Upper lobe of left lung (tissue), 6 donors: Measurements from ENCODE around the gene DHRS7C. TPM values are rescaled to one million over a fixed set of nuclear protein-coding genes. Genes with fewer than 3 reads are reported as not detected.
A peak's percentile ranks its signal among the peaks of the same experiment; 100 is the strongest.

ENCODE experiments used
- ATAC-seq, 2 donors: fragments of 200-7000 bp; cut with Tn5 transposase; one replicate each; pipeline ENCODE4 v1.9.1; 2022; ENCODE audit warnings: mild to moderate bottlenecking in 2 of 2, moderate library complexity in 2 of 2; ENCODE audit not compliant: low FRiP score in 2 of 2
- DNase-seq, 2 donors: peaks; one replicate each; pipeline ENCODE4 v3.0.0-alpha.2; 2019 to 2020
- H3K27ac ChIP-seq, 4 donors: fragments of 200-600 bp; sonication (generic); one replicate each; pipeline ENCODE4 v1.5.1; 2016 to 2019
- H3K27me3 ChIP-seq, 4 donors: fragments of 200-600 bp; sonication (generic); one replicate each; pipeline ENCODE4 v1.5.1; 2017 to 2019
- H3K36me3 ChIP-seq, 4 donors: fragments of 200-600 bp; sonication (generic); one replicate each; pipeline ENCODE4 v1.5.1; 2016 to 2019
- H3K4me1 ChIP-seq, 4 donors: fragments of 200-600 bp; sonication (generic); one replicate each; pipeline ENCODE4 v1.5.1; 2018 to 2019
- H3K4me3 ChIP-seq, 4 donors: fragments of 200-600 bp; sonication (generic); one replicate each; pipeline ENCODE4 v1.5.1; 2017 to 2019; ENCODE audit warnings: mild to moderate bottlenecking in 2 of 4, moderate library complexity in 1 of 4
- H3K9me3 ChIP-seq, 4 donors: fragments of 200-600 bp; sonication (generic); one replicate each; pipeline ENCODE4 v1.5.1; 2018 to 2019
- EP300 ChIP-seq, 4 donors: sonication (generic); formaldehyde crosslinking; IDR thresholded peaks; one replicate each; pipeline ENCODE4 v1.5.1; 2017; ENCODE audit warnings: antibody characterized with exemption in 4 of 4, control low read depth in 2 of 4
- POLR2A ChIP-seq, 4 donors: fragments of 450-650 bp; IDR thresholded peaks; one replicate each; pipeline ENCODE4 v1.5.1; 2016 to 2017; ENCODE audit warnings: antibody characterized with exemption in 4 of 4, mild to moderate bottlenecking in 2 of 4
- POLR2AphosphoS5 ChIP-seq, 2 donors: sonication (generic); formaldehyde crosslinking; IDR thresholded peaks; one replicate each; pipeline ENCODE4 v1.5.1; 2017; ENCODE audit warnings: antibody characterized with exemption in 2 of 2
- WGBS, 2 donors: methylation state at CpG; one replicate each; pipeline ENCODE4 v1.1.5; 2017 to 2018; 5-methylcytosine and 5-hydroxymethylcytosine counted together
- total RNA-seq, 6 donors: library from RNA; depleted of rRNA in 4 of 6; stranded (reverse); fragments of >200 nt in 4 of 6; gene quantifications; one replicate each; pipeline versions ENCODE4 v1.1.0 to v1.2.1, GENCODE V29; 2016 to 2021
- TF ChIP-seq, protein P1 (sequence below), 6 experiments: fragments of 450-650 bp in 4 of 6; fragments of 200-600 bp in 2 of 6; sonication (generic) in 2 of 6; IDR thresholded peaks; one replicate each; pipeline ENCODE4 v1.5.1; 2016 to 2019; ENCODE audit warnings: antibody characterized with exemption in 6 of 6
- donor health status: DM: no; HTN: no; CAD: no; lungs with moderate emphysema.
- donor health status: DM: no; HTN: yes; CAD: no; lungs with severe emphysema.

Gene DHRS7C
- total RNA-seq, 6 donors from 2014 or later: not detected

DNA sequence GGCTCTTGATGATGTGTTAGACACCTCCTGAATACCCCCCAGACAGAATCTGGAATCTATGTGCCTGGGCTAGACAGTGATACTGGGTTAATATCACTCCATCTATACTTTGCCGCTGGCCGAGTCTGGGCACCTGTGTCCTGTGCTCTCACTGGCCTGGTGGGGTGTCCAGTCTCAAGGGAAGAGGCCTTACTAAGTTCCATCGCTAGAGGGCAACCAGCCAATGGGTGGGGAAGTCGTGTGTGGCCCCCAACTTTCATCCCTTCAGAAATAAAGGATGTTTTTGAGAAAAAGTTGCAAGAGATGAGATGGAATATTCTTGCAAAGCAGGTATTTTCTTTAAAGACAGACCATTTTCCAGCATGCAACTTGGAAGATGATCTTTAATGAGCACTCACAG is 32.7 kb upstream of the DHRS7C start:
- H3K36me3 ChIP-seq: no peaks in the 10 kb centered on the region
- H3K9me3 ChIP-seq: no peaks in the 10 kb centered on the region
- no peak overlapping the region for H3K4me3 ChIP-seq
- no peak overlapping the region for H3K27ac ChIP-seq
- DNase-seq (no peak), ATAC-seq (no peak)
- 67% methylated on average over 4 of the region's 4 CpGs; no CpG with 5 or more reads in 1 of the 2 donors for WGBS, 2 donors
- H3K27me3 ChIP-seq: no peaks in the 10 kb centered on the region
- H3K4me1 ChIP-seq: no peaks in the 10 kb centered on the region
- TF ChIP-seq, protein P1, sequence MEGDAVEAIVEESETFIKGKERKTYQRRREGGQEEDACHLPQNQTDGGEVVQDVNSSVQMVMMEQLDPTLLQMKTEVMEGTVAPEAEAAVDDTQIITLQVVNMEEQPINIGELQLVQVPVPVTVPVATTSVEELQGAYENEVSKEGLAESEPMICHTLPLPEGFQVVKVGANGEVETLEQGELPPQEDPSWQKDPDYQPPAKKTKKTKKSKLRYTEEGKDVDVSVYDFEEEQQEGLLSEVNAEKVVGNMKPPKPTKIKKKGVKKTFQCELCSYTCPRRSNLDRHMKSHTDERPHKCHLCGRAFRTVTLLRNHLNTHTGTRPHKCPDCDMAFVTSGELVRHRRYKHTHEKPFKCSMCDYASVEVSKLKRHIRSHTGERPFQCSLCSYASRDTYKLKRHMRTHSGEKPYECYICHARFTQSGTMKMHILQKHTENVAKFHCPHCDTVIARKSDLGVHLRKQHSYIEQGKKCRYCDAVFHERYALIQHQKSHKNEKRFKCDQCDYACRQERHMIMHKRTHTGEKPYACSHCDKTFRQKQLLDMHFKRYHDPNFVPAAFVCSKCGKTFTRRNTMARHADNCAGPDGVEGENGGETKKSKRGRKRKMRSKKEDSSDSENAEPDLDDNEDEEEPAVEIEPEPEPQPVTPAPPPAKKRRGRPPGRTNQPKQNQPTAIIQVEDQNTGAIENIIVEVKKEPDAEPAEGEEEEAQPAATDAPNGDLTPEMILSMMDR (IDR thresholded peaks at IDR 0.05): no peak
- TF ChIP-seq POLR2A (IDR thresholded peaks at IDR 0.05): no peak
- TF ChIP-seq EP300 (IDR thresholded peaks at IDR 0.05): no peak
- no peak for TF ChIP-seq POLR2AphosphoS5 (IDR thresholded peaks at IDR 0.05)

DNA sequence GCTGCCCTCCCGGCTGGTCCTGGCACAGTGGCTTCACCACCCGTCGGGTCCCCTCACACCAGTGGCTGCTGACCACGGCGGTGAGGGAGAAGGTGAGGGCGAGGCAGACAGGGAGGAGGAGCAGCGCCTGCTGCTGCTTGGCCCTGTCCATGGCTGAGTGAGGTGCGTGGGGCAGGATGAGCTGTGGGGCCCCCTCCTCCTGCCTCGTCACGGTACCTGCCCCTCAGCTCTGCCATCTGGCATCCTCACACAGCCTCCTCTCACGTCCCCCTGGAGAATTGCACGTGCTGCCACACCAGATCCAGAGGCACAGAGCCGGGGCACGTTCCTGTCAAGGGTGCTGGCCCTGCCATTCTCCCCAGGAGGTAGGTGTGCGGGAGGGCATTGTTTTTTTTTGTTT is 30.5 kb upstream of the DHRS7C start, which contains the start of gene GSG1L2:
Gene GSG1L2 (minus strand): TSS at position 159 of the 400 bp plus-strand sequence. CDS start 8 bp downstream, at position 151.
- TF ChIP-seq, protein P1 (IDR thresholded peaks at IDR 0.05): no peak
- TF ChIP-seq POLR2A (IDR thresholded peaks at IDR 0.05) (no peak), EP300 (IDR thresholded peaks at IDR 0.05) (no peak), POLR2AphosphoS5 (IDR thresholded peaks at IDR 0.05) (no peak)
- peak in 1 of 2 donors; percentile 13 for ATAC-seq
- no peaks in the 10 kb centered on the region for H3K9me3 ChIP-seq
- DNase-seq: no peak
- H3K27ac ChIP-seq: no peak within 1 kb of the TSS
- WGBS, 2 donors: 63 to 73% methylated on average over 10 to 15 of the region's 15 CpGs
- no peaks in the 10 kb centered on the region for H3K36me3 ChIP-seq
- H3K27me3 ChIP-seq: no peaks in the 10 kb centered on the region
- no peak within 1 kb of the TSS for H3K4me3 ChIP-seq
- H3K4me1 ChIP-seq: no peaks in the 10 kb centered on the region

DNA sequence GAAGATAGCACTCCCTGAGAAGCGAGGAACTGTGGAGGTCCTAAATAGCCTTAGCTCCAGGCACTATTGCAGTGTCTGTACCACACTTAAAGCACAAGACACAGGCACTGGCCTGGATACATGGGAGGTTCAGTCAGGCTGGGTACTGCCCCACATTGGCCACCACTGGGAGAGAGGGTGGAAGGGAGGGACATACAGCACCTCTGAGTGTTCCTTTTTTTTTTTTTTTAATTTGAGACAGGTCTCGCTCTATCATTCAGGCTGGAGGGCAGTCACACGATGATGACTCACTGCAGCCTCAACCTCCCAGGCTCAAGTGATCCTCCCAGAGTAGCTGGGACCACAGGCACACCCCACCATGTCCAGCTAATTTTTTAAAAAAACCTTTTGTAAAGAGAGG is 29.1 kb upstream of the DHRS7C start:
- TF ChIP-seq POLR2AphosphoS5 (IDR thresholded peaks at IDR 0.05) (no peak), POLR2A (IDR thresholded peaks at IDR 0.05) (no peak), EP300 (IDR thresholded peaks at IDR 0.05) (no peak)
- TF ChIP-seq, protein P1 (IDR thresholded peaks at IDR 0.05): no peak
- H3K4me1 ChIP-seq: no peaks in the 10 kb centered on the region
- 82 to 92% methylated on average over 3 of the region's 3 CpGs for WGBS, 2 donors
- H3K27me3 ChIP-seq: no peaks in the 10 kb centered on the region
- H3K9me3 ChIP-seq: no peaks in the 10 kb centered on the region
- H3K36me3 ChIP-seq: no peaks in the 10 kb centered on the region
- H3K4me3 ChIP-seq: no peak overlapping the region
- DNase-seq: no peak
- no peak overlapping the region for H3K27ac ChIP-seq
- ATAC-seq: peak in 1 of 2 donors; percentile 15

DNA sequence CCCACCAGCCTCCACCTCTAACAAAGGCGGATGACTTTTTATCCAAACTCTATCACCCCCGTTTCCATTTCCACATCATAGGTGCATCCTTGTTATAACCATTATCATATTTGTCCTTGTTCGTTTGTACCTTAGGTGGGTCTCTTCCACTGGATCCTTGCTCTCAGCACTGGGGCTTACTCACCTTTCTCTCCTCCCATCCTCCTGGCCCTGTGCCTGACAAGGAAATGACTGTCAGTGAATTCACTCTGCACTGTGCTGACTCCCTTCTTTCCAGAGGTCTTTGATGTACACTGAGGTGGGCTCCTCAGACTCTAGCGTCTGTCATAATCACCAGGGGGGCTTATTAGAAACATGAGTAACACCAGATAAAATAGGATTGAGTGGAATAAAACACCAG is 27.4 kb upstream of the DHRS7C start:
- ATAC-seq: no peak
- no peaks in the 10 kb centered on the region for H3K4me1 ChIP-seq
- WGBS, 2 donors: 60 to 88% methylated on average over 4 of the region's 4 CpGs
- no peaks in the 10 kb centered on the region for H3K9me3 ChIP-seq
- TF ChIP-seq POLR2AphosphoS5 (IDR thresholded peaks at IDR 0.05) (no peak), EP300 (IDR thresholded peaks at IDR 0.05) (no peak), POLR2A (IDR thresholded peaks at IDR 0.05) (no peak)
- TF ChIP-seq, protein P1 (IDR thresholded peaks at IDR 0.05): no peak
- H3K36me3 ChIP-seq: no peaks in the 10 kb centered on the region
- H3K27me3 ChIP-seq: no peaks in the 10 kb centered on the region
- H3K27ac ChIP-seq: no peak overlapping the region
- no peak for DNase-seq
- H3K4me3 ChIP-seq: no peak overlapping the region

DNA sequence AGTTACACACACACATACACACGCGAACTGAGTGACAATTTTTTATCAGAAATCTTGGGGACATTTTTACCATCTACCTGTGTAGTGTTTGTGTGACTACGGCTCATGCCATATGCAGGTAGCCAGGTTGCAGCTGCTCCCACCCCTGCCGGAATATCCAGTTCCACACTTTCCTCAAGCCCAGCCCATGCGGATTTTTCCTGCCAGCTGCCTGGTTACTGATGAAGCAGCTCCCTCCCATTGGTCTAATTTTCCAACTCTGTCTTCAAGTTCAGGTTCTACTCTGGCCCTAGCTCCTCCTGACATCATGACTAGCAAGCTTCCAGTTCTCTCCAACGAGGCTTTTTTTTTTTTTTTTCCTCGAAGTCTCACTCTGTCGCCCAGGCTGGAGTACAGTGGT is 25.7 kb upstream of the DHRS7C start:
- 53 to 55% methylated on average over 8 of the region's 8 CpGs for WGBS, 2 donors
- Histone ChIP-seq H3K27me3 (no peaks in the 10 kb centered on the region), H3K4me3 (no peak overlapping the region), H3K36me3 (no peaks in the 10 kb centered on the region), H3K27ac (no peak overlapping the region), H3K9me3 (no peaks in the 10 kb centered on the region), H3K4me1 (no peaks in the 10 kb centered on the region)
- TF ChIP-seq, protein P1 (IDR thresholded peaks at IDR 0.05): no peak
- no peak for TF ChIP-seq EP300 (IDR thresholded peaks at IDR 0.05)
- no peak for TF ChIP-seq POLR2A (IDR thresholded peaks at IDR 0.05)
- TF ChIP-seq POLR2AphosphoS5 (IDR thresholded peaks at IDR 0.05): no peak
- ATAC-seq: peak in 1 of 2 donors; percentile 59
- DNase-seq: peak in 1 of 2 donors; percentile 36
